ENCODE results near the gene BTN2A1. TPM values are rescaled to one million over a fixed set of nuclear protein-coding genes. Genes with fewer than 3 reads are reported as not detected.

Gene BTN2A1
- total RNA-seq, 1 experiment from 2014 or later, result 15.0 TPM

DNA sequence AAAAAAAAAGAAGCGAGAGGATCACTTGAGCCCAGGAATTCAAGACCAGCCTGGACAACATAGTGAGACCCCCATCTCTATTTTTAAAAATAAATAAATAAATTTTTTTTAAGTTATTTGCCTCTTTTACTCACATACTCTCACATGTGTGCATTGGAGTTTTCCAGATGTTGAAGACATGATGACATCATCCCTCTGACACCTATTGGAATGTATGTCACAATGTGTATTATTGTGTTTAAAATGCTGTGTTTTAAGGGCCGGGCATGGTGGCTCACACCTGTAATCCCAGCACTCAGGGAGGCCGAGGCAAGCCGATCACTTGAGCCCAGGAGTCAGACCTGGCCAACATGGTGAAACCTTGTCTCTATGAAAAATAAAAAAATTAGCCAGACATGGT is 24.6 kb downstream of the BTN2A1 start:
- Mint-ChIP-seq H3K4me1 (ENCODE audit: low read depth, unreplicated experiment) (peaks cover 13% of the 10 kb centered on the region), H3K27me3 (ENCODE audit: insufficient read depth, unreplicated experiment) (no peaks in the 10 kb centered on the region), H3K36me3 (ENCODE audit: insufficient read depth, unreplicated experiment) (peaks cover 6% of the 10 kb centered on the region), H3K4me3 (ENCODE audit: unreplicated experiment) (no peak overlapping the region), H3K27ac (ENCODE audit: unreplicated experiment) (no peak overlapping the region), H3K9me3 (ENCODE audit: unreplicated experiment) (no peaks in the 10 kb centered on the region)
- intact Hi-C loops (cut with micrococcal nuclease; ENCODE audit: unreplicated experiment), result no loop called here
- POLR2A ChIA-PET, result no interaction called here
- no peak for DNase-seq
- H3K27me3 ChIP-seq (replicated peaks; ENCODE audit: control insufficient read depth, insufficient read depth, low read length), result no peaks in the 10 kb centered on the region
- H3K9me3 ChIP-seq, result peaks cover 7% of the 10 kb centered on the region; the same call in 1 of the 2 replicates
- peaks cover 19% of the 10 kb centered on the region for H3K4me1 ChIP-seq
- H3K36me3 ChIP-seq (ENCODE audit: control insufficient read depth, insufficient read depth, low read length), result no peaks in the 10 kb centered on the region
- CTCF ChIA-PET, result no interaction called here
- H3K4me3 ChIP-seq (ENCODE audit: low read depth, low read length), result no peak overlapping the region
- BruUV-seq (replicated peaks), result no TSS peak
- no peak for TF ChIP-seq CTCF (IDR thresholded peaks at IDR 0.05; ENCODE audit: insufficient read depth in 1 of 2, low read depth in 1 of 2, low read length in 1 of 2, severe bottlenecking in 1 of 2, unreplicated experiment in 1 of 2)

GRCh38 chr6:26483727-26484126 is 26.0 kb downstream of the BTN2A1 start:
- intact Hi-C loops (cut with micrococcal nuclease; ENCODE audit: unreplicated experiment), result no loop called here
- peaks cover 7% of the 10 kb centered on the region; the same call in 1 of the 2 replicates for H3K9me3 ChIP-seq
- BruUV-seq (replicated peaks), result no TSS peak
- no peaks in the 10 kb centered on the region for H3K36me3 ChIP-seq (ENCODE audit: control insufficient read depth, insufficient read depth, low read length)
- Mint-ChIP-seq H3K4me1 (ENCODE audit: low read depth, unreplicated experiment) (peaks cover 5% of the 10 kb centered on the region), H3K9me3 (ENCODE audit: unreplicated experiment) (no peaks in the 10 kb centered on the region), H3K4me3 (ENCODE audit: unreplicated experiment) (no peak overlapping the region), H3K27me3 (ENCODE audit: insufficient read depth, unreplicated experiment) (no peaks in the 10 kb centered on the region), H3K27ac (ENCODE audit: unreplicated experiment) (no peak overlapping the region), H3K36me3 (ENCODE audit: insufficient read depth, unreplicated experiment) (peaks cover 2% of the 10 kb centered on the region)
- no peak for DNase-seq
- H3K4me3 ChIP-seq (ENCODE audit: low read depth, low read length), result no peak overlapping the region
- no peaks in the 10 kb centered on the region for H3K27me3 ChIP-seq (replicated peaks; ENCODE audit: control insufficient read depth, insufficient read depth, low read length)
- ChIA-PET POLR2A (interaction anchor here (0.5 kb wide), 1 partner anchor 139 kb away, joined by 7 read pairs; no protein-coding TSS in a partner anchor), CTCF (no interaction called here)
- peaks cover 14% of the 10 kb centered on the region for H3K4me1 ChIP-seq
- TF ChIP-seq CTCF (IDR thresholded peaks at IDR 0.05; ENCODE audit: insufficient read depth in 1 of 2, low read depth in 1 of 2, low read length in 1 of 2, severe bottlenecking in 1 of 2, unreplicated experiment in 1 of 2), result no peak

DNA sequence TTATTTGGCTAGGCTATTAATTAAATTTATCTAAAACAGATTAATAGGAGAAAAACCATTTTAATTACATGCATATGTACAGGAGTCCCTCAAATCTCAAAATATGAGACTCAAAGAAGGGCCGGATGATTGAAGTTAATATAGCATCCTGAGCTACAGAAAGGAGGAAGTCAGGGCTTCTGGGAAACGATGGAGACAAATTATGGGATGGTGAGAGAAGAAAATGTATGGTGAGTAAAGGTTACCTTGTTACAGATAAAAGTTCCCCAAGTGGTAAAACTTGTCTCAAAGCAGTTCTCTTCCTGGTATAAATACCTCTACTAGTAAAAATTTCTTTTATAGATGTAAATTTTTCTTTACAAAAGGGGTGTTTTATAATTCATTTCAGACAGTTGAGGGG is 26.4 kb downstream of the BTN2A1 start:
- no peak for TF ChIP-seq CTCF (IDR thresholded peaks at IDR 0.05; ENCODE audit: insufficient read depth in 1 of 2, low read depth in 1 of 2, low read length in 1 of 2, severe bottlenecking in 1 of 2, unreplicated experiment in 1 of 2)
- no TSS peak for BruUV-seq (replicated peaks)
- Mint-ChIP-seq H3K9me3 (ENCODE audit: unreplicated experiment) (no peaks in the 10 kb centered on the region), H3K36me3 (ENCODE audit: insufficient read depth, unreplicated experiment) (no peaks in the 10 kb centered on the region), H3K4me3 (ENCODE audit: unreplicated experiment) (no peak overlapping the region), H3K27ac (ENCODE audit: unreplicated experiment) (no peak overlapping the region), H3K27me3 (ENCODE audit: insufficient read depth, unreplicated experiment) (no peaks in the 10 kb centered on the region), H3K4me1 (ENCODE audit: low read depth, unreplicated experiment) (peaks cover 4% of the 10 kb centered on the region)
- no peaks in the 10 kb centered on the region for H3K27me3 ChIP-seq (replicated peaks; ENCODE audit: control insufficient read depth, insufficient read depth, low read length)
- ChIA-PET POLR2A (interaction anchor here (0.5 kb wide), 1 partner anchor 140 kb away, joined by 7 read pairs; no protein-coding TSS in a partner anchor), CTCF (no interaction called here)
- no peak overlapping the region for H3K4me3 ChIP-seq (ENCODE audit: low read depth, low read length)
- H3K4me1 ChIP-seq, result peaks cover 14% of the 10 kb centered on the region
- no peak for DNase-seq
- no peaks in the 10 kb centered on the region for H3K36me3 ChIP-seq (ENCODE audit: control insufficient read depth, insufficient read depth, low read length)
- intact Hi-C loops (cut with micrococcal nuclease; ENCODE audit: unreplicated experiment), result no loop called here
- H3K9me3 ChIP-seq, result peaks cover 7% of the 10 kb centered on the region; the same call in 1 of the 2 replicates
